WTC11 (cell line): ENCODE data around the gene OSM. TPM values are rescaled to one million over a fixed set of nuclear protein-coding genes. Genes with fewer than 3 reads are reported as not detected.

ENCODE experiments used
- ATAC-seq: fragments of 200-7000 bp; cut with Tn5 transposase; 2 replicates; pipeline ENCODE4 v1.10.0; 2021; ENCODE audit warnings: mild to moderate bottlenecking, moderate library complexity
- Bru-seq: library from RNA; stranded (reverse); fragments of 400-500 nt; gene quantifications from one replicate; lab custom pipeline; 2021; lab: Mats Ljungman, UMichigan
- CTCF ChIA-PET: fragments of 300-600 bp; sonication (Branson Sonifier 250); formaldehyde crosslinking; loops from one replicate; lab custom pipeline; 2021; ENCODE audit warnings: antibody characterized with exemption; lab: Charles Lee
- POLR2A ChIA-PET: fragments of 350-600 bp; sonication (Branson Sonifier 250); formaldehyde crosslinking; loops from one replicate; lab custom pipeline; 2021; ENCODE audit warnings: antibody characterized with exemption; lab: Charles Lee
- DNase-seq: peaks from one replicate; pipeline ENCODE4 v3.0.0; 2021; ENCODE audit warnings: low spot score
- H3K27ac Mint-ChIP-seq: 2 replicates; pipeline ENCODE4 v1.8.0; 2021; ENCODE audit warnings: mixed read lengths
- H3K27me3 Mint-ChIP-seq: 2 replicates; pipeline ENCODE4 v1.8.0; 2021; ENCODE audit warnings: low read depth, mild to moderate bottlenecking, moderate library complexity, mixed read lengths
- H3K36me3 Mint-ChIP-seq: 2 replicates; pipeline ENCODE4 v1.8.0; 2021; ENCODE audit warnings: mixed read lengths
- H3K4me1 Mint-ChIP-seq: 2 replicates; pipeline ENCODE4 v1.8.0; 2022; ENCODE audit warnings: mixed read lengths
- H3K4me3 Mint-ChIP-seq: 2 replicates; pipeline ENCODE4 v1.8.0; 2021; ENCODE audit warnings: mild to moderate bottlenecking, moderate library complexity, mixed read lengths
- H3K9me3 Mint-ChIP-seq: 2 replicates; pipeline ENCODE4 v1.8.0; 2021; ENCODE audit warnings: mixed read lengths
- ATF6 ChIP-seq: sonication (generic); formaldehyde crosslinking; IDR thresholded peaks from 2 replicates; pipeline ENCODE4 v1.8.1; 2023; ENCODE audit warnings: mild to moderate bottlenecking, missing genetic modification reagents
- CBFB ChIP-seq: sonication (generic); formaldehyde crosslinking; IDR thresholded peaks from 2 replicates; pipeline ENCODE4 v1.8.1; 2022; ENCODE audit warnings: mild to moderate bottlenecking, low read depth, missing genetic modification reagents
- E2F1 ChIP-seq: sonication (generic); formaldehyde crosslinking; IDR thresholded peaks from 2 replicates; pipeline ENCODE4 v1.8.0; 2022; ENCODE audit warnings: mild to moderate bottlenecking, missing genetic modification reagents
- E2F4 ChIP-seq: sonication (generic); formaldehyde crosslinking; IDR thresholded peaks from 2 replicates; pipeline ENCODE4 v1.8.1; 2022; ENCODE audit warnings: low read depth, mild to moderate bottlenecking, moderate library complexity, missing genetic modification reagents, borderline replicate concordance
- ELF4 ChIP-seq: sonication (generic); formaldehyde crosslinking; IDR thresholded peaks from 2 replicates; pipeline ENCODE4 v1.8.1; 2022; ENCODE audit warnings: low read depth, mild to moderate bottlenecking, moderate library complexity, missing genetic modification reagents
- ERG ChIP-seq: fragments of 250-450 bp; sonication (Bioruptor Pico); IDR thresholded peaks from 2 replicates; pipeline ENCODE4 v1.8.0; 2021; ENCODE audit warnings: mild to moderate bottlenecking
- ETV6 ChIP-seq: sonication (generic); formaldehyde crosslinking; IDR thresholded peaks from 2 replicates; pipeline ENCODE4 v1.8.1; 2022; ENCODE audit warnings: mild to moderate bottlenecking, missing genetic modification reagents
- FOXP1 ChIP-seq: sonication (generic); formaldehyde crosslinking; IDR thresholded peaks from 2 replicates; pipeline ENCODE4 v1.8.0; 2022; ENCODE audit warnings: missing genetic modification reagents, mild to moderate bottlenecking, moderate library complexity, borderline replicate concordance
- GTF2I ChIP-seq: fragments of 250-450 bp; sonication (Bioruptor Pico); conservative IDR thresholded peaks from 2 replicates; pipeline ENCODE4 v1.4.0; 2021; ENCODE audit warnings: mild to moderate bottlenecking
- IRF2 ChIP-seq: sonication (generic); formaldehyde crosslinking; IDR thresholded peaks from 2 replicates; pipeline ENCODE4 v1.8.0; 2022; ENCODE audit warnings: low read depth, missing genetic modification reagents, borderline replicate concordance
- NR2C2 ChIP-seq: sonication (generic); formaldehyde crosslinking; IDR thresholded peaks from 2 replicates; pipeline ENCODE4 v1.8.0; 2022; ENCODE audit warnings: mild to moderate bottlenecking, missing genetic modification reagents
- TEAD4 ChIP-seq: sonication (generic); formaldehyde crosslinking; IDR thresholded peaks from 2 replicates; pipeline ENCODE4 v1.8.0; 2022; ENCODE audit warnings: mild to moderate bottlenecking, missing genetic modification reagents
- ZBTB21 ChIP-seq: sonication (generic); formaldehyde crosslinking; IDR thresholded peaks from 2 replicates; pipeline ENCODE4 v1.8.1; 2023; ENCODE audit warnings: mild to moderate bottlenecking, missing genetic modification reagents, borderline replicate concordance
- ZNF532 ChIP-seq: fragments of 250-450 bp; sonication (Bioruptor Pico); IDR thresholded peaks from 2 replicates; pipeline ENCODE4 v1.9.0; 2021; ENCODE audit warnings: mild to moderate bottlenecking, borderline replicate concordance
- long read RNA-seq, 3 experiments: library from RNA in 1 of 3; library from capped mRNA in 1 of 3; library from polyadenylated mRNA in 1 of 3; unstranded in 2 of 3; stranded (forward) in 1 of 3; transcript quantifications; one replicate each; pipeline ENCODE4 v2.0.0, GENCODE V29; 2021
- total RNA-seq: library from RNA; stranded (reverse); gene quantifications from 3 replicates; pipeline ENCODE4 v1.2.3, GENCODE V29; 2021

OSM gene
- total RNA-seq: not detected in 3 replicates
- percentile 9 among the genes with signal in this experiment for Bru-seq, nascent RNA
- long read RNA-seq, experiment 1: 0 reads
- long read RNA-seq, experiment 2: 0 reads
- long read RNA-seq, experiment 3: 0 reads

GRCh38 chr22:30266445-30267381 lies at the start of gene OSM:
Gene OSM, minus strand, starts transcription at chr22:30266851. Its CDS starts 52 bp downstream, at chr22:30266799.
- ChIA-PET POLR2A (interaction anchor here (0.6 kb wide), 1 partner anchor 47 kb away, joined by 3 read pairs; no protein-coding TSS in a partner anchor), CTCF (no interaction called here)
- H3K4me1 Mint-ChIP-seq: peaks cover 5% of the 10 kb centered on the region
- DNase-seq: no peak
- H3K27me3 Mint-ChIP-seq: peaks cover 7% of the 10 kb centered on the region
- H3K9me3 Mint-ChIP-seq: no peaks in the 10 kb centered on the region
- no peak for TF ChIP-seq ZBTB21 (CRISPR knock-in tag)
- TF ChIP-seq ELF4 (CRISPR knock-in tag): no peak
- no peak for TF ChIP-seq ZNF532
- no peak for TF ChIP-seq CBFB (CRISPR knock-in tag)
- TF ChIP-seq ATF6 (CRISPR knock-in tag): no peak
- no peak for TF ChIP-seq FOXP1 (CRISPR knock-in tag)
- TF ChIP-seq ETV6 (CRISPR knock-in tag): no peak
- no peak for TF ChIP-seq GTF2I
- TF ChIP-seq E2F4 (CRISPR knock-in tag): no peak
- TF ChIP-seq TEAD4 (CRISPR knock-in tag): no peak
- TF ChIP-seq NR2C2: no peak
- TF ChIP-seq ERG (CRISPR knock-in tag): no peak
- TF ChIP-seq E2F1 (CRISPR knock-in tag): no peak
- TF ChIP-seq IRF2: no peak
- TF ChIP-seq, all 79 proteins: peak for 0
- Mint-ChIP-seq H3K27ac (no peak within 1 kb of the TSS), H3K36me3 (no peaks in the 10 kb centered on the region), H3K4me3 (no peak within 1 kb of the TSS)
- ATAC-seq: no peak
